Liver (tissue), 3 donors: ENCODE data around the gene PAXX.

Experiments
- EGR1 ChIP-seq, 2 donors: IDR thresholded peaks; 2 replicates each; pipeline ENCODE4 v1.6.1; 2016 to 2018; ENCODE audit warnings: antibody characterized with exemption in 2 of 2, low read depth in 2 of 2
- FOXA1 ChIP-seq: IDR thresholded peaks from 2 replicates; pipeline ENCODE4 v1.6.1; 2016; ENCODE audit warnings: antibody characterized with exemption
- GABPA ChIP-seq, 2 donors: IDR thresholded peaks in 1 of 2; conservative IDR thresholded peaks in 1 of 2; 2 replicates each; pipeline ENCODE4 v1.6.1; 2016; ENCODE audit warnings: antibody characterized with exemption in 2 of 2, mild to moderate bottlenecking in 1 of 2, moderate library complexity in 1 of 2
- RAD21 ChIP-seq, 2 donors: IDR thresholded peaks; 2 replicates each; pipeline ENCODE4 v1.6.1; 2016; ENCODE audit warnings: antibody characterized with exemption in 2 of 2, mild to moderate bottlenecking in 2 of 2
- RXRA ChIP-seq, 2 donors: IDR thresholded peaks; 2 replicates each; pipeline ENCODE4 v1.6.1; 2017 to 2018; ENCODE audit warnings: antibody characterized with exemption in 2 of 2, mild to moderate bottlenecking in 1 of 2
- SP1 ChIP-seq: IDR thresholded peaks from 2 replicates; pipeline ENCODE4 v1.6.1; 2018; ENCODE audit warnings: antibody characterized with exemption, mild to moderate bottlenecking
- TAF1 ChIP-seq: conservative IDR thresholded peaks from 2 replicates; pipeline ENCODE4 v1.6.1; 2016; ENCODE audit warnings: antibody characterized with exemption, mild to moderate bottlenecking
- YY1 ChIP-seq: IDR thresholded peaks from 2 replicates; pipeline ENCODE4 v1.6.1; 2016; ENCODE audit warnings: antibody characterized with exemption, mild to moderate bottlenecking
- TF ChIP-seq, protein P1 (sequence below): IDR thresholded peaks from 2 replicates; pipeline ENCODE4 v1.6.1; 2016; ENCODE audit warnings: antibody characterized with exemption
- TF ChIP-seq, protein P2 (sequence below): IDR thresholded peaks from 2 replicates; pipeline ENCODE4 v1.6.1; 2016; ENCODE audit warnings: antibody characterized with exemption
- TF ChIP-seq, protein P3 (sequence below): fragments of 150-350 bp; IDR thresholded peaks from 2 replicates; pipeline ENCODE4 v1.5.1; 2017; ENCODE audit warnings: improper control_type of control experiment, low read depth, low read length; ENCODE audit not compliant: missing input control
- TF ChIP-seq, protein P4 (sequence below): IDR thresholded peaks from 2 replicates; pipeline ENCODE4 v1.6.1; 2016; ENCODE audit warnings: antibody characterized with exemption, mild to moderate bottlenecking
- TF ChIP-seq, protein P5 (sequence below): IDR thresholded peaks from 2 replicates; pipeline ENCODE4 v1.6.1; 2016; ENCODE audit warnings: antibody characterized with exemption
- donor health status: healthy.
- donor health status: healthy.

DNA sequence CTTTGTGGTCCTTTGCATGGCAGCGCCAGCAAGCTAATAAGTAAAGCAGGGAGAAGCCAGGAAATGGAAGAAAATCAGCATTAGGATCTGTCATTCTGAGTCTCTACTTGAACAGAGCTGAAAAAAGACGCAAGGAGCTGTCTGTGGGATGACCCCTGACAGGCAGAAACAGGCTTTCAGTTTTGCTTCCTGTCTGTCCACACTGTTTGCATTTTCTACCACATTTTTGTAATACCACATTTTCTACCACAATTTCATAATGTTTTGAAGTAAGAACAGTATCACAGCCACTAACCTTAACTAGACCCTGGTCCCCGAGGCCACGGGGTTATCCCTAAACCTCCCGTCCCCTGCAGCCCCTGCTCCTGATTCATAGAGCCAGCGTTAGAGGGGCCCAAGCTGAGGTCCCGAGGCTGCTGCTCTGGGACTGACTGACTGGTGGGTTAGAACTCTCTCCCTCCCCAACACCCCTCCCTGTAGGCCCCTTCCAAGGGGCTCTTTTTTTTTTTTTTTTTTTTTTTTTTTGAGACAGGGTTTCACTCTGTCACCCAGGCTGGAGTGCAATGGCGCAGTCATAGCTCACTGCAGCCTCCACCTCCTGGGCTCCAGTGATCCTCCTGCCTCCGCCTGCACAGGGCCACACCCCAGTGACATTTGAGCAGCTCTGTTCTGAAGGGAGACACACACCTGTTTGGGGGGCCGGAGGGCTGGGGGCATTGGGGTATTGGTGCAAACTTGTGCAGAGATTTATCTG lies 8.1 kb downstream of the PAXX start:
- TF ChIP-seq, protein P1, sequence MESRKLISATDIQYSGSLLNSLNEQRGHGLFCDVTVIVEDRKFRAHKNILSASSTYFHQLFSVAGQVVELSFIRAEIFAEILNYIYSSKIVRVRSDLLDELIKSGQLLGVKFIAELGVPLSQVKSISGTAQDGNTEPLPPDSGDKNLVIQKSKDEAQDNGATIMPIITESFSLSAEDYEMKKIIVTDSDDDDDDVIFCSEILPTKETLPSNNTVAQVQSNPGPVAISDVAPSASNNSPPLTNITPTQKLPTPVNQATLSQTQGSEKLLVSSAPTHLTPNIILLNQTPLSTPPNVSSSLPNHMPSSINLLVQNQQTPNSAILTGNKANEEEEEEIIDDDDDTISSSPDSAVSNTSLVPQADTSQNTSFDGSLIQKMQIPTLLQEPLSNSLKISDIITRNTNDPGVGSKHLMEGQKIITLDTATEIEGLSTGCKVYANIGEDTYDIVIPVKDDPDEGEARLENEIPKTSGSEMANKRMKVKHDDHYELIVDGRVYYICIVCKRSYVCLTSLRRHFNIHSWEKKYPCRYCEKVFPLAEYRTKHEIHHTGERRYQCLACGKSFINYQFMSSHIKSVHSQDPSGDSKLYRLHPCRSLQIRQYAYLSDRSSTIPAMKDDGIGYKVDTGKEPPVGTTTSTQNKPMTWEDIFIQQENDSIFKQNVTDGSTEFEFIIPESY = no peak
- TF ChIP-seq, protein P2, sequence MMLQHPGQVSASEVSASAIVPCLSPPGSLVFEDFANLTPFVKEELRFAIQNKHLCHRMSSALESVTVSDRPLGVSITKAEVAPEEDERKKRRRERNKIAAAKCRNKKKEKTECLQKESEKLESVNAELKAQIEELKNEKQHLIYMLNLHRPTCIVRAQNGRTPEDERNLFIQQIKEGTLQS = no peak
- TF ChIP-seq, protein P3, sequence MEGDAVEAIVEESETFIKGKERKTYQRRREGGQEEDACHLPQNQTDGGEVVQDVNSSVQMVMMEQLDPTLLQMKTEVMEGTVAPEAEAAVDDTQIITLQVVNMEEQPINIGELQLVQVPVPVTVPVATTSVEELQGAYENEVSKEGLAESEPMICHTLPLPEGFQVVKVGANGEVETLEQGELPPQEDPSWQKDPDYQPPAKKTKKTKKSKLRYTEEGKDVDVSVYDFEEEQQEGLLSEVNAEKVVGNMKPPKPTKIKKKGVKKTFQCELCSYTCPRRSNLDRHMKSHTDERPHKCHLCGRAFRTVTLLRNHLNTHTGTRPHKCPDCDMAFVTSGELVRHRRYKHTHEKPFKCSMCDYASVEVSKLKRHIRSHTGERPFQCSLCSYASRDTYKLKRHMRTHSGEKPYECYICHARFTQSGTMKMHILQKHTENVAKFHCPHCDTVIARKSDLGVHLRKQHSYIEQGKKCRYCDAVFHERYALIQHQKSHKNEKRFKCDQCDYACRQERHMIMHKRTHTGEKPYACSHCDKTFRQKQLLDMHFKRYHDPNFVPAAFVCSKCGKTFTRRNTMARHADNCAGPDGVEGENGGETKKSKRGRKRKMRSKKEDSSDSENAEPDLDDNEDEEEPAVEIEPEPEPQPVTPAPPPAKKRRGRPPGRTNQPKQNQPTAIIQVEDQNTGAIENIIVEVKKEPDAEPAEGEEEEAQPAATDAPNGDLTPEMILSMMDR = no peak
- TF ChIP-seq GABPA (IDR thresholded peaks at IDR 0.05 in 1 of 2, conservative IDR thresholded peaks at IDR 0.05 in 1 of 2) (no peak), TAF1 (no peak), YY1 (no peak), SP1 (no peak), RAD21 (IDR thresholded peaks at IDR 0.05) (no peak), RXRA (IDR thresholded peaks at IDR 0.05) (peak in 1 of 2 donors; percentile 4), FOXA1 (no peak), EGR1 (IDR thresholded peaks at IDR 0.05; ENCODE audit: low read depth in 2 of 2) (no peak)
- TF ChIP-seq, protein P4, sequence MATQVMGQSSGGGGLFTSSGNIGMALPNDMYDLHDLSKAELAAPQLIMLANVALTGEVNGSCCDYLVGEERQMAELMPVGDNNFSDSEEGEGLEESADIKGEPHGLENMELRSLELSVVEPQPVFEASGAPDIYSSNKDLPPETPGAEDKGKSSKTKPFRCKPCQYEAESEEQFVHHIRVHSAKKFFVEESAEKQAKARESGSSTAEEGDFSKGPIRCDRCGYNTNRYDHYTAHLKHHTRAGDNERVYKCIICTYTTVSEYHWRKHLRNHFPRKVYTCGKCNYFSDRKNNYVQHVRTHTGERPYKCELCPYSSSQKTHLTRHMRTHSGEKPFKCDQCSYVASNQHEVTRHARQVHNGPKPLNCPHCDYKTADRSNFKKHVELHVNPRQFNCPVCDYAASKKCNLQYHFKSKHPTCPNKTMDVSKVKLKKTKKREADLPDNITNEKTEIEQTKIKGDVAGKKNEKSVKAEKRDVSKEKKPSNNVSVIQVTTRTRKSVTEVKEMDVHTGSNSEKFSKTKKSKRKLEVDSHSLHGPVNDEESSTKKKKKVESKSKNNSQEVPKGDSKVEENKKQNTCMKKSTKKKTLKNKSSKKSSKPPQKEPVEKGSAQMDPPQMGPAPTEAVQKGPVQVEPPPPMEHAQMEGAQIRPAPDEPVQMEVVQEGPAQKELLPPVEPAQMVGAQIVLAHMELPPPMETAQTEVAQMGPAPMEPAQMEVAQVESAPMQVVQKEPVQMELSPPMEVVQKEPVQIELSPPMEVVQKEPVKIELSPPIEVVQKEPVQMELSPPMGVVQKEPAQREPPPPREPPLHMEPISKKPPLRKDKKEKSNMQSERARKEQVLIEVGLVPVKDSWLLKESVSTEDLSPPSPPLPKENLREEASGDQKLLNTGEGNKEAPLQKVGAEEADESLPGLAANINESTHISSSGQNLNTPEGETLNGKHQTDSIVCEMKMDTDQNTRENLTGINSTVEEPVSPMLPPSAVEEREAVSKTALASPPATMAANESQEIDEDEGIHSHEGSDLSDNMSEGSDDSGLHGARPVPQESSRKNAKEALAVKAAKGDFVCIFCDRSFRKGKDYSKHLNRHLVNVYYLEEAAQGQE = no peak
- TF ChIP-seq, protein P5, sequence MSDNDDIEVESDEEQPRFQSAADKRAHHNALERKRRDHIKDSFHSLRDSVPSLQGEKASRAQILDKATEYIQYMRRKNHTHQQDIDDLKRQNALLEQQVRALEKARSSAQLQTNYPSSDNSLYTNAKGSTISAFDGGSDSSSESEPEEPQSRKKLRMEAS = no peak
